Measurements from ENCODE around the gene WDR5.

- no peak for TF ChIP-seq CTCF (conservative IDR thresholded peaks at IDR 0.05; ENCODE audit: low read depth, low read length)
- no peak for TF ChIP-seq EZH2 (IDR thresholded peaks at IDR 0.05; ENCODE audit: borderline replicate concordance, low read depth, low read length, poor library complexity, severe bottlenecking)
Observed at GRCh38 chr9:134172198-134173126, 36.6 kb downstream of the WDR5 start.

Data from A673 (cell line).